ENCODE data around the gene C9orf85. TPM values are rescaled to one million over a fixed set of nuclear protein-coding genes. Genes with fewer than 3 reads are reported as not detected.

Gene C9orf85, protein sequence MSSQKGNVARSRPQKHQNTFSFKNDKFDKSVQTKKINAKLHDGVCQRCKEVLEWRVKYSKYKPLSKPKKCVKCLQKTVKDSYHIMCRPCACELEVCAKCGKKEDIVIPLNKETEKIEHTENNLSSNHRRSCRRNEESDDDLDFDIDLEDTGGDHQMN
- total RNA-seq (25.0 TPM), polyA plus RNA-seq (ENCODE audit: insufficient read depth in 1 of 8, insufficient read length in 8 of 8, low replicate concordance in 1 of 8) (10 to 100 TPM; 19.5 to 24.1 (median 20.8) TPM)
- long read RNA-seq, donor 1, partial matches to known transcripts: 0 of 1 reads
- long read RNA-seq, donor 1, other reads (novel, unspliced or antisense): 0 of 1 reads
- long read RNA-seq, donor 2, partial matches to known transcripts: 0 of 2 reads
- long read RNA-seq, donor 2, other reads (novel, unspliced or antisense): 0 of 2 reads
- long read RNA-seq, donor 3, transcript C9orf85-201 (4 exons, 1,279 nt): major isoform, 9 of 9 reads
- long read RNA-seq, donor 3, partial matches to known transcripts: 0 of 9 reads
- long read RNA-seq, donor 3, other reads (novel, unspliced or antisense): 0 of 9 reads
- long read RNA-seq, donor 4, partial matches to known transcripts: 0 of 5 reads
- long read RNA-seq, donor 4, other reads (novel, unspliced or antisense): 0 of 5 reads
- long read RNA-seq, donor 5, transcript C9orf85-201 (4 exons, 1,279 nt): major isoform, 12 of 16 reads
- long read RNA-seq, donor 5, partial matches to known transcripts: 0 of 16 reads
- long read RNA-seq, donor 5, other reads (novel, unspliced or antisense): 0 of 16 reads
- long read RNA-seq, donor 6, transcript C9orf85-201 (4 exons, 1,279 nt): major isoform, 7 of 11 reads
- long read RNA-seq, donor 6, partial matches to known transcripts: 0 of 11 reads
- long read RNA-seq, donor 6, other reads (novel, unspliced or antisense): 0 of 11 reads
- long read RNA-seq, donor 7, transcript C9orf85-201 (4 exons, 1,279 nt): major isoform, 9 of 9 reads
- long read RNA-seq, donor 7, partial matches to known transcripts: 0 of 9 reads
- long read RNA-seq, donor 7, other reads (novel, unspliced or antisense): 0 of 9 reads
- long read RNA-seq, donor 8, partial matches to known transcripts: 0 of 4 reads
- long read RNA-seq, donor 8, other reads (novel, unspliced or antisense): 0 of 4 reads
- long read RNA-seq, donor 9, transcript C9orf85-201 (4 exons, 1,279 nt): major isoform, 9 of 15 reads
- long read RNA-seq, donor 9, partial matches to known transcripts: 5 of 15 reads
- long read RNA-seq, donor 9, other reads (novel, unspliced or antisense): 0 of 15 reads
- long read RNA-seq, donor 10, transcript C9orf85-201 (4 exons, 1,279 nt): major isoform, 8 of 8 reads
- long read RNA-seq, donor 10, partial matches to known transcripts: 0 of 8 reads
- long read RNA-seq, donor 10, other reads (novel, unspliced or antisense): 0 of 8 reads
- long read RNA-seq, donor 11, transcript C9orf85-201 (4 exons, 1,279 nt): major isoform, 5 of 6 reads
- long read RNA-seq, donor 11, partial matches to known transcripts: 0 of 6 reads
- long read RNA-seq, donor 11, other reads (novel, unspliced or antisense): 0 of 6 reads

GRCh38 chr9:71911061-71911907, at the start of gene C9orf85, which contains the start of gene ABHD17B:
Gene C9orf85, plus strand, starts transcription at chr9:71911639. Its CDS starts 96 bp downstream, at chr9:71911735.
Gene ABHD17B, minus strand, starts transcription at chr9:71911193. Its CDS starts 36,113 bp downstream, at chr9:71875080.
- H3K36me3 ChIP-seq (ENCODE audit: control insufficient read depth, insufficient read depth, low read length): no peaks in the 10 kb centered on the region
- no peaks in the 10 kb centered on the region for H3K9me3 ChIP-seq (replicated peaks; ENCODE audit: control insufficient read depth, low read depth, low read length)
- under 1% methylated on average over 37 of the region's 45 CpGs for WGBS (ENCODE audit: insufficient coverage)
- H3K27me3 ChIP-seq (ENCODE audit: control insufficient read depth, insufficient read depth, low read length): no peaks in the 10 kb centered on the region
- H3K4me3 ChIP-seq (ENCODE audit: low read length): peak within 1 kb of the TSS; percentile 85
- peak; percentile 100 for DNase-seq
- H3K4me1 ChIP-seq (ENCODE audit: control insufficient read depth, insufficient read depth, low read length): peaks cover 6% of the 10 kb centered on the region
- H3K27ac ChIP-seq (ENCODE audit: low read length): peak within 1 kb of the TSS; percentile 98

DNA sequence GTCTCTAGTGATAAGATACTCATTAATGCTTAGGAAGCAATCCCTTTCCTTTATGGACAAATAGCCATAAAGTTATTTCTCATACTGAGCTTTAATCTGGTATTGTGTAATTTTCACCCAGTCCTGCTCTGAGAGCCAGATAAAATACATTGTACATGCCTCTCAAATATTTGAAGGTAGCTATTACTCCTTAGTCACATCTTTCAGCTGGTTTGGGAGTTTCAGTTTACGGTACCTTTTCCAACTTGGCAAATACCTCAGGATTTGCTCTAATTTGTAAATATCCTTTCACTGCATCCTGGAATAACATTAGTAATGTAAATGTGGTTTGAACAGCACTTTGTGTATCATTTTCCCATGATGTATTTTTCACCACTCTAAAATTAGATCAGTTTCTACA, 47.8 kb upstream of the C9orf85 start:
- H3K4me1 ChIP-seq (ENCODE audit: control insufficient read depth, insufficient read depth, low read length): no peaks in the 10 kb centered on the region
- H3K4me3 ChIP-seq (ENCODE audit: low read length): no peak overlapping the region
- H3K27me3 ChIP-seq (ENCODE audit: control insufficient read depth, insufficient read depth, low read length): no peaks in the 10 kb centered on the region
- peaks cover 13% of the 10 kb centered on the region for H3K9me3 ChIP-seq (replicated peaks; ENCODE audit: control insufficient read depth, low read depth, low read length)
- no CpG with 5 or more reads among the region's 1 CpG for WGBS (ENCODE audit: insufficient coverage)
- no peak overlapping the region for H3K27ac ChIP-seq (ENCODE audit: low read length)
- H3K36me3 ChIP-seq (ENCODE audit: control insufficient read depth, insufficient read depth, low read length): peaks cover 6% of the 10 kb centered on the region
- no peak for DNase-seq

DNA sequence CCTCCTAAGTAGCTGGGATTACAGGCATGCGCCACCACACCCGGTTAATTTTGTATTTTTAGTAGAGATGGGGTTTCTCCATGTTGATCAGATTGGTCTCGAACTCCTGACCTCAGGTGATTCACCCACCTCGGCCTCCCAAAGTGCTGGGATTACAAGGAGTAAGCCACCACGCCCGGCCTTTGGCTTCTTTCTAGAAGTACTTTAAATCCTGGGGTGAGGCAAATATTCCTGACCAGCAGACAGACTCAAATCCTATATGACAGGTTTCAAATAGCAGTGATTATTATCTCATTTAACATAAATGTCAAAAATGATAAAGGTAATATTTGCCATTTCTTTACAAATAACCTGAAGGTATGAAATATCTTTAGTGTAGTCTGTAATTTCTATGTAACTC, 36.1 kb upstream of the C9orf85 start:
- peaks cover 4% of the 10 kb centered on the region for H3K36me3 ChIP-seq (ENCODE audit: control insufficient read depth, insufficient read depth, low read length)
- H3K9me3 ChIP-seq (replicated peaks; ENCODE audit: control insufficient read depth, low read depth, low read length): peaks cover 25% of the 10 kb centered on the region
- WGBS (ENCODE audit: insufficient coverage): no CpG with 5 or more reads among the region's 6 CpGs
- no peak for DNase-seq
- H3K27me3 ChIP-seq (ENCODE audit: control insufficient read depth, insufficient read depth, low read length): no peaks in the 10 kb centered on the region
- H3K27ac ChIP-seq (ENCODE audit: low read length): no peak overlapping the region
- no peaks in the 10 kb centered on the region for H3K4me1 ChIP-seq (ENCODE audit: control insufficient read depth, insufficient read depth, low read length)
- H3K4me3 ChIP-seq (ENCODE audit: low read length): no peak overlapping the region

- Histone ChIP-seq H3K4me3 (ENCODE audit: low read length) (no peak overlapping the region), H3K36me3 (ENCODE audit: control insufficient read depth, insufficient read depth, low read length) (peaks cover 4% of the 10 kb centered on the region), H3K4me1 (ENCODE audit: control insufficient read depth, insufficient read depth, low read length) (no peaks in the 10 kb centered on the region), H3K27me3 (ENCODE audit: control insufficient read depth, insufficient read depth, low read length) (no peaks in the 10 kb centered on the region), H3K27ac (ENCODE audit: low read length) (no peak overlapping the region), H3K9me3 (replicated peaks; ENCODE audit: control insufficient read depth, low read depth, low read length) (peaks cover 25% of the 10 kb centered on the region)
- DNase-seq: no peak
- no CpG with 5 or more reads among the region's 2 CpGs for WGBS (ENCODE audit: insufficient coverage)
Observed at GRCh38 chr9:71876106-71876505, 35.3 kb upstream of the C9orf85 start.

DNA sequence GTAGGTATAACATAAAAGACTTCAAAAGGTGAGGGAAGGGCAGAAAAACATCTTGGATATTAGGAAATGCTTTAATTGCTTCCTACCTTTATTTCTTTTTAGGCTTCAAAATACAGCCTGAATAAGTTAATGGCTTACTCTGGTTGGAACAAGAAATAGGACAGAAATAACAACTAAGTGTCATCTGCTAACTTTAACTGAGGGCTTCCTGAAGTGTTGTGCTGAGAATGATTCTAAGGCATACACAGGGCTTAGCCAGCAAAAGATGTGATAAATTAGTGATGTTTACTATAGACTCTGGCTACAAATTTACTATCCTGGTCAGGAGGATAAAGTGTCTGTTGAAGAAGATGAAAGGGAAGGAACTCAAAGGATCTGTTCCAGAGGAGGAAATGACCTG, 34.6 kb upstream of the C9orf85 start:
- no peaks in the 10 kb centered on the region for H3K4me1 ChIP-seq (ENCODE audit: control insufficient read depth, insufficient read depth, low read length)
- DNase-seq: no peak
- H3K27ac ChIP-seq (ENCODE audit: low read length): no peak overlapping the region
- H3K9me3 ChIP-seq (replicated peaks; ENCODE audit: control insufficient read depth, low read depth, low read length): peaks cover 25% of the 10 kb centered on the region
- no peaks in the 10 kb centered on the region for H3K36me3 ChIP-seq (ENCODE audit: control insufficient read depth, insufficient read depth, low read length)
- no peaks in the 10 kb centered on the region for H3K27me3 ChIP-seq (ENCODE audit: control insufficient read depth, insufficient read depth, low read length)
- H3K4me3 ChIP-seq (ENCODE audit: low read length): no peak overlapping the region

DNA sequence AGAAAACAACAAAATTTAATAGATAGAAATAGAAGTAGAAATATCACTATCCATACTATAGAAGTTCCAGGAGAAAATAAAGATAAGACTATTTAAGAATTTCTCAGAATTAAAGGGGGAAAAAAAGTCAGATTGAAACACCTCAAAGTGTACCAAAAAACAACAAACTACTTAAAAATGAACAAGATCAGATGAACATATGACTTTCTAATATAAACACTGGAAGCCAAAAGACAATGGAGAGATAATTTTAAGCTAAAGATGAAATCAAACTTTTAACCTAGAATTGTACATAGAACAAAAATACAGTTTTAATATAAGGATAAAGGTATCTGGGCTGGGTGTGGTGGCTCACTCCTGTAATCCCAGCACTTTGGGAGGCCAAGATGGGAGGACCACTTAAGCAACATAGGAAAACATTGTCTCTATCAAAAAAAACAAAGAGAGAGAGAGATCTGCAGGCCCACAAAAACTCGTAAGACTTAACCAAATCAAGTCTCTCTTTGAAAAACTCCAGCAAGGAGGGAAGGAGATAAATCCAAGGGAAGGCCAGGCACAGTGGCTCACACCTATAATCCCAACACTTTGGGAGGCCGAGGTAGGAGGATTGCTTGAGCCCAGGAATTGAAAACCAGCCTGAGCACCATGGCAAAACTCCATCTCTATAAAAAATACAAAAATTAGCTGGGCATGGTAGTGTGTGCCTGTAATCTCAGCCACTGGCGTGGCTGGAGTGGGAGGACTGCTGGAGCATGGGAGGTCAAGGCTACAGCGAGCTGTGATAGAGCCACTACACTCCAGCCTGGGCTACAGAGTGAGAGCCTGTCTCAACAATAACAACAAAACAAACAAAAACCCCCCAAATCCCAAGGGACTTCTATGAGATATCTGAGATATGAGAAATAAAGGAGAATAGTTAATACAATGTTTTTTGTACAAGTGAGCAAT, 32.8 kb upstream of the C9orf85 start:
- H3K27me3 ChIP-seq (ENCODE audit: control insufficient read depth, insufficient read depth, low read length): no peaks in the 10 kb centered on the region
- DNase-seq: no peak
- no peaks in the 10 kb centered on the region for H3K4me1 ChIP-seq (ENCODE audit: control insufficient read depth, insufficient read depth, low read length)
- H3K9me3 ChIP-seq (replicated peaks; ENCODE audit: control insufficient read depth, low read depth, low read length): peaks cover 37% of the 10 kb centered on the region
- no CpG with 5 or more reads among the region's 4 CpGs for WGBS (ENCODE audit: insufficient coverage)
- H3K4me3 ChIP-seq (ENCODE audit: low read length): no peak overlapping the region
- no peak overlapping the region for H3K27ac ChIP-seq (ENCODE audit: low read length)
- H3K36me3 ChIP-seq (ENCODE audit: control insufficient read depth, insufficient read depth, low read length): no peaks in the 10 kb centered on the region

DNA sequence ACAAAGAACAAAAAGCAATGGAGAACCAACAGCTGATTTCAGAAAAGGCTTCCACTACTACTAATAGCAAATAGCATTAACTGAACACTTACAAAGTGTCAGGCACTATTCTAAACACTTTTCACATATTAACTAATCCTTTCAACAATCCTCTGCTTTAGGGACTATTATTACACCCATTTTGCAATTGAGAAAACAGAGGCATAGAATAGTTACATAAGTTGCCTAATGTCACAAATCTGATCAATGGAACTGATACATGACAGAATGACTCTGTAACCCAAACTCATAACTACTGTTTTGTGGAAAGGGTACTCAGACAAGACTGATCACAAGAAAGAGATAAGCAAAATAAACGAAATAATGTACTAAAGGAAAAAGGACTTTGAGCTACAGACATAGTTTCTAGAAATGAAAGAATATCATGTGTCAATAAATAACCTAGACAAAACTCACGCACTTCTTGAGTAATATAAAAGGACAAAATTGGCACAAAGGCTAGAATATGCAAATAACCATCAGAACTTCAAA, 31.7 kb upstream of the C9orf85 start:
- Histone ChIP-seq H3K4me1 (ENCODE audit: control insufficient read depth, insufficient read depth, low read length) (no peaks in the 10 kb centered on the region), H3K4me3 (ENCODE audit: low read length) (no peak overlapping the region), H3K27ac (ENCODE audit: low read length) (no peak overlapping the region), H3K9me3 (replicated peaks; ENCODE audit: control insufficient read depth, low read depth, low read length) (peaks cover 47% of the 10 kb centered on the region), H3K36me3 (ENCODE audit: control insufficient read depth, insufficient read depth, low read length) (no peaks in the 10 kb centered on the region), H3K27me3 (ENCODE audit: control insufficient read depth, insufficient read depth, low read length) (no peaks in the 10 kb centered on the region)
- no CpG with 5 or more reads among the region's 2 CpGs for WGBS (ENCODE audit: insufficient coverage)
- no peak for DNase-seq

GRCh38 chr9:71884005-71884404, 27.4 kb upstream of the C9orf85 start:
- H3K4me1 ChIP-seq (ENCODE audit: control insufficient read depth, insufficient read depth, low read length): no peaks in the 10 kb centered on the region
- no peak for DNase-seq
- no peaks in the 10 kb centered on the region for H3K27me3 ChIP-seq (ENCODE audit: control insufficient read depth, insufficient read depth, low read length)
- no peak overlapping the region for H3K4me3 ChIP-seq (ENCODE audit: low read length)
- peaks cover 31% of the 10 kb centered on the region for H3K9me3 ChIP-seq (replicated peaks; ENCODE audit: control insufficient read depth, low read depth, low read length)
- no peaks in the 10 kb centered on the region for H3K36me3 ChIP-seq (ENCODE audit: control insufficient read depth, insufficient read depth, low read length)
- no peak overlapping the region for H3K27ac ChIP-seq (ENCODE audit: low read length)

Data from muscle of leg (tissue), 16 donors.